Pancreas (tissue), 10 donors: Measurements from ENCODE around the gene PLA2R1. TPM values are rescaled to one million over a fixed set of nuclear protein-coding genes. Genes with fewer than 3 reads are reported as not detected.

Source experiments
- ATAC-seq, 4 donors: fragments of 200-7000 bp; cut with Tn5 transposase; one replicate each; pipeline versions ENCODE4 v1.8.0 to v1.9.1; 2020; ENCODE audit warnings: mild to moderate bottlenecking in 4 of 4, moderate library complexity in 4 of 4
- DNase-seq, 6 donors: peaks; one replicate each; pipeline ENCODE4 v3.0.0-alpha.2; 2020
- FAIRE-seq: peaks from 2 replicates; lab custom pipeline; 2012; peaks lifted over from hg19 to GRCh38; lab: Jason Lieb, UNC
- H3K27ac ChIP-seq, 4 donors: fragments of 200-600 bp; sonication (generic); 1 replicate in 3 of 4; 2 replicates in 1 of 4; pipeline versions ENCODE4 v1.5.0 to v1.8.0; 2020
- H3K27me3 ChIP-seq, 4 donors: fragments of 200-600 bp; one replicate each; pipeline ENCODE4 v1.8.0; 2021
- H3K36me3 ChIP-seq, 3 donors: fragments of 200-600 bp; sonication (generic) in 1 of 3; one replicate each; pipeline versions ENCODE4 v1.5.0 to v1.8.0; 2020 to 2021
- H3K4me1 ChIP-seq, 3 donors: fragments of 200-600 bp; one replicate each; pipeline ENCODE4 v1.8.0; 2021
- H3K4me3 ChIP-seq, 4 donors: fragments of 200-600 bp; sonication (generic) in 2 of 4; one replicate each; pipeline versions ENCODE4 v1.5.0 to v1.8.0; 2020 to 2021
- H3K9me3 ChIP-seq, 4 donors: fragments of 200-600 bp; one replicate each; pipeline ENCODE4 v1.8.0; 2021
- CTCF ChIP-seq, 4 donors: fragments of 200-600 bp; sonication (generic) in 3 of 4; IDR thresholded peaks; one replicate each; pipeline versions ENCODE4 v1.5.0 to v1.8.0; 2021; ENCODE audit warnings: antibody characterized with exemption in 4 of 4
- WGBS, 2 donors: extraction: QIAGEN DNeasy Blood & Tissue Kit; methylation state at CpG; one replicate each; pipeline ENCODE4 v1.1.7; 2013; 5-methylcytosine and 5-hydroxymethylcytosine counted together
- intact Hi-C, 3 donors: fragments of 100-400 bp; cut with DNase I; formaldehyde crosslinking; loops; one replicate each; pipeline versions ENCODE4 v1.11.1 to v1.14.2; 2022
- polyA plus RNA-seq, 2 donors: library from polyadenylated mRNA; stranded (reverse); fragments of 200-250 nt; gene quantifications; one replicate each; pipeline ENCODE4 v1.2.3, GENCODE V29; 2013
- total RNA-seq, 6 donors: library from RNA; stranded (reverse); fragmentation: NEBNext Ultra II Directional in 4 of 6; extraction: Animal tissue kit (Norgen Biotek cat#: 25700) in 4 of 6; gene quantifications; one replicate each; pipeline versions ENCODE4 v1.2.1 to v1.2.4, GENCODE V29; 2021 to 2023
- donor health status: healthy with polysubstance abuse.
- donor health status: DM: no; HTN: no; CAD: no; lungs with moderate emphysema.
- donor health status: DM: no; HTN: no; CAD: no.
- donor health status: control.
- donor health status: control.
- donor health status: Bipolar disorder and iron deficiency.
- donor health status: DM: yes; HTN: yes; CAD: no.
- donor health status: DM: no; HTN: no; CAD: no.
- donor health status: DM: no; HTN: no; CAD: no.
- donor health status: DM: yes; HTN: yes; CAD: no.

PLA2R1 gene
- total and polyA plus RNA-seq, 8 donors = 0.16 to 1.5 (median 0.69) TPM

- ATAC-seq (peak in 1 of 4 donors; percentile 39), DNase-seq (no peak), FAIRE-seq (no peak)
- H3K36me3 ChIP-seq = no peaks in the 10 kb centered on the region
- H3K9me3 ChIP-seq = no peaks in the 10 kb centered on the region
- H3K27ac ChIP-seq = no peak overlapping the region
- peaks cover 0 to 4% (median 0%) of the 10 kb centered on the region in 3 donors for H3K4me1 ChIP-seq
- H3K27me3 ChIP-seq = no peaks in the 10 kb centered on the region
- intact Hi-C loops = no loop called here
- WGBS, 2 donors = 47 to 57% methylated on average over 4 of the region's 4 CpGs
- H3K4me3 ChIP-seq = no peak overlapping the region
- no peak for TF ChIP-seq CTCF (IDR thresholded peaks at IDR 0.05)
Measured at GRCh38 chr2:160077912-160078810, 15.7 kb upstream of the PLA2R1 start.

GRCh38 chr2:160076914-160077313, 14.5 kb upstream of the PLA2R1 start:
- 49 to 63% methylated on average over 4 of the region's 4 CpGs for WGBS, 2 donors
- intact Hi-C loops = no loop called here
- Histone ChIP-seq H3K36me3 (no peaks in the 10 kb centered on the region), H3K4me3 (no peak overlapping the region), H3K27me3 (no peaks in the 10 kb centered on the region), H3K4me1 (peaks cover 0 to 4% (median 0%) of the 10 kb centered on the region in 3 donors), H3K9me3 (no peaks in the 10 kb centered on the region), H3K27ac (no peak overlapping the region)
- ATAC-seq (peak in 2 of 4 donors; percentile 19 to 23), FAIRE-seq (no peak), DNase-seq (no peak)
- no peak for TF ChIP-seq CTCF (IDR thresholded peaks at IDR 0.05)

GRCh38 chr2:160076241-160076640, 13.8 kb upstream of the PLA2R1 start:
- Histone ChIP-seq H3K27me3 (no peaks in the 10 kb centered on the region), H3K36me3 (no peaks in the 10 kb centered on the region), H3K4me3 (no peak overlapping the region), H3K9me3 (no peaks in the 10 kb centered on the region), H3K4me1 (peaks cover 0 to 4% (median 0%) of the 10 kb centered on the region in 3 donors), H3K27ac (no peak overlapping the region)
- peak; percentile 50 to 90 (median 82) for ATAC-seq
- no peak for FAIRE-seq
- 8 to 18% methylated on average over 2 of the region's 2 CpGs for WGBS, 2 donors
- DNase-seq = no peak
- intact Hi-C loops = no loop called here
- TF ChIP-seq CTCF (IDR thresholded peaks at IDR 0.05) = no peak

- FAIRE-seq = no peak
- peaks cover 0 to 4% (median 0%) of the 10 kb centered on the region in 3 donors for H3K4me1 ChIP-seq
- H3K27ac ChIP-seq = no peak overlapping the region
- peak in 1 of 4 donors; percentile 51 for ATAC-seq
- intact Hi-C loops = no loop called here
- no peaks in the 10 kb centered on the region for H3K9me3 ChIP-seq
- H3K36me3 ChIP-seq = no peaks in the 10 kb centered on the region
- no peak for DNase-seq
- peaks cover 0 to under 1% (median 0%) of the 10 kb centered on the region in 4 donors for H3K27me3 ChIP-seq
- H3K4me3 ChIP-seq = no peak overlapping the region
- TF ChIP-seq CTCF (IDR thresholded peaks at IDR 0.05) = no peak
- 86 to 87% methylated on average over 5 of the region's 5 CpGs for WGBS, 2 donors
Measured at GRCh38 chr2:160075171-160075570, 12.8 kb upstream of the PLA2R1 start.
